GM21390 (cell line): Measurements from ENCODE around the gene MAP3K15.

Experiments
- ATAC-seq: cut with Tn5 transposase; IDR thresholded peaks from one replicate; pipeline ENCODE4 v1.9.1; 2021; ENCODE audit not compliant: unreplicated experiment

MAP3K15 gene

GRCh38 chrX:19350941-19351384, 164.3 kb downstream of the MAP3K15 start:
- peak; percentile 96 for ATAC-seq

- ATAC-seq = no peak
These were observed 166.0 kb downstream of the MAP3K15 start for GRCh38 chrX:19349264-19349663.

DNA sequence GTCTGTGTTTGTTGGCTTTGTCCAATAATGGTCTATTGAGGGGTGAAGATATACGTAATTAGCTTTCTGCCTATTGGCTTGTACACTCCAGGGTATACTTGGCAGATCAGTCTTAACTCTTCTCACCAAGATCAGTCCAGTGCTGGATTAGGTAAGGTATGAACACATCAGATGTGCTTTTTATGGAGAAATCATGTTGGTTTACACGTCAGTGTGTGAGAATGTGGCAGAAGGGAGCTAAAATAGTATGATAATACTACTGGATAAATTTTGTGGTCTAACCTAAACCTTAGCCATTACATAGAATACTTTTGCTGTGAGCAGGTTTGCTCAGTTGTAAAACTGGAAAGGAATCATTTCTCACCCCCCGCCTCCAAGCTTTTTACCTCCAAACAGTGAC, 167.4 kb downstream of the MAP3K15 start:
- no peak for ATAC-seq

GRCh38 chrX:19344661-19345060, 170.6 kb downstream of the MAP3K15 start:
- no peak for ATAC-seq

DNA sequence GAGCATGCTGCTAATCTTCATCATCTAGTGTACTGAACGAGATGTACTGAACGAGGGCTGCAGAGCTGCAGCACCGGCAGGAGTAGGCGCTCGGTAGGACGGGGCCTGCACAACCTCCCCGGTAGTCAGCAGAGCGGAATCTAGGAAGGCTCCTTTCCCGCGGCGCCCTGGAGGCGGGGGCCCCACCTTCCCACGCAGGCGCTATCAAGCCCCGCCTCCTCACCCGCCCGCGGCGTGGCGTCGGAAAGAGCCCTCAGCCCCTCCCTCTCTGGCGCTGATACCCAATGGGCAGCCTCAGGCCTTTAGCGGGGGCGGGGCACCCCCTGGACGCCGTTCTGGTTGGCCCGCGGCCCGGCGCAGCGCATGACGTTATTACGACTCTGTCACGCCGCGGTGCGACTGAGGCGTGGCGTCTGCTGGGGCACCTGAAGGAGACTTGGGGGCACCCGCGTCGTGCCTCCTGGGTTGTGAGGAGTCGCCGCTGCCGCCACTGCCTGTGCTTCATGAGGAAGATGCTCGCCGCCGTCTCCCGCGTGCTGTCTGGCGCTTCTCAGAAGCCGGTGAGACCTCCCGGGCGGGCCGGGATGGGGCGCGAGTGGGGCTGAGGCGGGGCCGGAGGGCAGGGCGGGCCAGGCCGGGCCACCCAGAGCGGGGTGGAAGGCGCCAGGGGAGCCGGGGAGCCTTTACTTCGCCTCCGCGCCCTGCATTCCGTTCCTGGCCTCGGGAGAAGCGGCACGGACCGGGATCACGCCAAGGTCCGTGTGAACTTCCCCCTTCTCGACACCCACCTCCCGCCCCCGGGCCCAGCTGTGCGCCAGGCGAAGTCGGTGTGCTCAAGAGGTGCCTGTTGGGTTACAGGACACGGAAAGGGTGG, 171.5 kb downstream of the MAP3K15 start, which contains the start of gene PDHA1:
PDHA1 (plus strand) TSS at position 393 of the 874 bp plus-strand sequence; CDS start at position 504, 111 bp downstream.
- ATAC-seq = peak; percentile 97

- ATAC-seq = no peak
These were observed 172.2 kb downstream of the MAP3K15 start for GRCh38 chrX:19343085-19343534.

- no peak for ATAC-seq
These were observed 172.9 kb downstream of the MAP3K15 start for GRCh38 chrX:19342331-19342906.

GRCh38 chrX:19334945-19335626, 180.2 kb downstream of the MAP3K15 start:
- ATAC-seq = no peak

DNA sequence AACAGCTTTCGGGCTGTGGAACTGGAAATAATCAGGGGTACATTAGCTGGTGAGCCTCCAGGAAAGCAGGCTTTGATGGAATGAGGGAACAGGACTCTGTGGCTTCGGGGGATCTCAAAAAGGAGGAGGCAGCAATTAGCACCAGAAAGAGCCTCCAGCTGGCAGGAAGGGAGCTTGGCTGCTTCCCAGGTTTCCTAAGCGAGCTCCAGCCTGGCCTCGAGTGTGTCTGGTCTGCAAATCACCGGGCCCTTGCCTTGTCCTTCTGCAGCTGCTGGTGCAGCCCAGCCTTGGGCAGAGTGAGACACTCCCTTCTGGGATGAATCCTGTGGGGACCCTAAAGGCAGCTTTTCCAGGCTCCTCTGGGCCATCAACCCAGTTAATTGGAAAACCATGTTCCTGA, 182.3 kb downstream of the MAP3K15 start:
- ATAC-seq = no peak

- no peak for ATAC-seq
These were observed 183.5 kb downstream of the MAP3K15 start for GRCh38 chrX:19331831-19332230.

- ATAC-seq = no peak
These were observed 188.7 kb downstream of the MAP3K15 start for GRCh38 chrX:19326567-19326966.
